HEK293T (cell line): ENCODE data around the gene IFI6.

Source experiments
- BHLHE40 ChIP-seq: fragments of 450-650 bp; IDR thresholded peaks from 2 replicates; pipeline ENCODE4 v1.6.1; 2016; ENCODE audit warnings: mild to moderate bottlenecking, moderate library complexity, borderline replicate concordance
- L3MBTL2 ChIP-seq: fragments of 450-650 bp; conservative IDR thresholded peaks from 2 replicates; pipeline ENCODE4 v1.6.1; 2016; ENCODE audit warnings: mild to moderate bottlenecking
- ZNF384 ChIP-seq: fragments of 450-650 bp; IDR thresholded peaks from 2 replicates; pipeline ENCODE4 v1.6.1; 2016
- TF ChIP-seq, protein P1 (sequence below): fragments of 450-650 bp; IDR thresholded peaks from 2 replicates; pipeline ENCODE4 v1.6.1; 2016

DNA sequence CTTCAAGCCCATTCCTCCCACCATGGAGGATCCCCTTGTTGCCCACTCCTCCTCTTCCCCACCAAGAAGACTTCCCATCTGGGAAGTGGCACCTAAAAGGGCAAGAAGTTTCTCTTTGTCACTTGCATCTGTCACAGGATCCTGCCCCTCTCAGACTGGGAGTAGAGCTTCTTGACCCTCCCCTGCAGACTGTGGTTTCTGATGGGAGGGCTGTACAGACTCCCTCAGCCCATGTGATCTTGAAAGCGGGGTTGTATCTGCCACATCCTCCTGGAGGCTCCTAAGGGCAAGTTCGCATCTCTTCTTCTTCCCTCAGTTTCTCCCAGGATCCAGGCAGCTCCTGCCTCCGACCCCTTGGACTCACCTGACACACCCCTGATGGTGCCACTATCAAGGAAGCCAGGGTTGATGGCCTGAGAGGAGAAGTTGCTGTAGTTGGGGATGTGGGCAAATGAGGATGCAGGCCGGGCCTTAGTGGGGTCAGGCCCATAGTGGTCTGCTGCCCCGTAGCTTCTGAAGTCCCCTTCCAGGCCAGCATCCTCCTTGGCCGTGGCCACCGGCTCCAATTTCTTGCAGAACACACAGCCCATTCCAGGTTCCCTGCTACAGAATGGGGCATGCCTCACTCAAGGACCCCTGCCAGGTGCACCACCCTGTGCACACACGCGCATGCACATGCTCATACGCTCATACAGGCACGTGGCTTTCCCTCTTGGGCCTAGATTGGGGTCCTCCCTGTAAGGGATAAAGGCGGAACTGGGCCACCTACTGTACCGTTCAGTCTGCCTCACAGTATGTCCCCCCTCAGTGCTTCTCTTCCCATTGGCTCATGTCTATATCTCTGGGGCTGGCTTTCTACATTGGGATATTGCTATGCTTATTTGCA lies 48.4 kb downstream of the IFI6 start:
- no peak for TF ChIP-seq BHLHE40
- TF ChIP-seq, protein P1, sequence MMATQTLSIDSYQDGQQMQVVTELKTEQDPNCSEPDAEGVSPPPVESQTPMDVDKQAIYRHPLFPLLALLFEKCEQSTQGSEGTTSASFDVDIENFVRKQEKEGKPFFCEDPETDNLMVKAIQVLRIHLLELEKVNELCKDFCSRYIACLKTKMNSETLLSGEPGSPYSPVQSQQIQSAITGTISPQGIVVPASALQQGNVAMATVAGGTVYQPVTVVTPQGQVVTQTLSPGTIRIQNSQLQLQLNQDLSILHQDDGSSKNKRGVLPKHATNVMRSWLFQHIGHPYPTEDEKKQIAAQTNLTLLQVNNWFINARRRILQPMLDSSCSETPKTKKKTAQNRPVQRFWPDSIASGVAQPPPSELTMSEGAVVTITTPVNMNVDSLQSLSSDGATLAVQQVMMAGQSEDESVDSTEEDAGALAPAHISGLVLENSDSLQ, result no peak
- TF ChIP-seq L3MBTL2, result no peak
- TF ChIP-seq ZNF384, result no peak
